ENCODE measurements around the gene CLIC4.
"Not testable (repeated sequence)": the region's sequence is repeated elsewhere in the genome, so short reads cannot be mapped to it uniquely, and the experiment has no call there.

CLIC4 gene

DNA sequence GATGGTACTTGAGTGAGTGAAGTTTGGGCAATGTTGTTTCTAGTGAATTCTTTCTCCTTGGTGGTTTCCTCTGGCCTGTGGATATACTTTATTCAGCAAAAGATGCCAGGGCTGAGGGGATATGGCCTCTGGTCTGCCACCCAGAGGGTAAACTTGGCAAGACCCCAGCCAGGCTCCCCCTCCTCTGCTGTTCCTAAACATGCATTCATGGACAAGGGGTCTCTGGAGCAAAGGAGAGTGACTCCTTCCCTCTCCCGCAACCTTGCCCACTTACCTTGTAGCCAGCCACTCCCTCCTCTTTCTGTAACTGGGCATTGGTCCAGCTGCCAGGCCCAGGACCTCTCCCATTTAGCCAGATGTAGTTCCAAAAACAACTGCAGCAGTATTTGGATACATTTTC is 141.0 kb downstream of the CLIC4 start:
- no peak for DNase-seq

DNA sequence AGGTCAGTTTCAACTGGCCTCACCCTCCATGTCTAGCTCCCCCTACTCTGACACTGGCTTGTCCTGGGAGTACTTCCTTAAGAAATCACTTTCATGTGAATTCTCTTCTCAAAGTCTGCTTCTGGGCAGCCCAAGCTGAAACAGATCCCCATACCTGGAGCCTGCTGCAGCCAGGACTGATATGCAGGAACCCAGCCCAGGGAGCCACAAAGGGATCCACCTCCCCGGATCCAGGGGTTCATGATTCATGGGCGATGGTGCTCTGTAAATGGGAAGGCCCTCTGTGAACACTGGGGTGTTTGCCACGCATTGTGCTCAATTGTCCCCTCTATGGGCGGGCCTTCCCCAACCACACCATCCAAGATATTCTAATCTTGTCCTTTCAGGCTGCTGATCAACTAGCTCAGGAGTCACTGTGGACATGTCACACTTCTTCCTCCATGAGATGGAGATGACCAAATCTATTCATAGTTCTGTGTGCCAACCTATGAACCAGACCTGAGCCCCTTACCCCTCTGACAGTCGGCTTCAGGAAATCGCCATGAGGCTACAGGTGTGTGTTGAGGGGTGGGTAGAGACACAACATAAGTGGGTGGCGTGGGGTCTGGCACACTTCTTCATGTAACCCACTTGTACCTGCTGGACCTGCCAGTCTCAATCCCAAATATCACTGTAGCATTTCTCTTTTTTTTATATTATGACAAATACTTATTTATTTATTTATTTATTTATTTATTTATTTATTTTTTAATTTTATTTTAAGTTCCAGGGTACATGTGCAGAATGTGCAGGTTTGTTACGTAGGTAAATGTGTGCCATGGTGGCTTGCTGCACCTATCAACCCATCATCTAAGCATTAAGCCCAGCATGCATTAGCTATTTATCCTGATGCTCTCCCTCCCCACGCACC is 143.1 kb downstream of the CLIC4 start:
- no peak for DNase-seq

DNA sequence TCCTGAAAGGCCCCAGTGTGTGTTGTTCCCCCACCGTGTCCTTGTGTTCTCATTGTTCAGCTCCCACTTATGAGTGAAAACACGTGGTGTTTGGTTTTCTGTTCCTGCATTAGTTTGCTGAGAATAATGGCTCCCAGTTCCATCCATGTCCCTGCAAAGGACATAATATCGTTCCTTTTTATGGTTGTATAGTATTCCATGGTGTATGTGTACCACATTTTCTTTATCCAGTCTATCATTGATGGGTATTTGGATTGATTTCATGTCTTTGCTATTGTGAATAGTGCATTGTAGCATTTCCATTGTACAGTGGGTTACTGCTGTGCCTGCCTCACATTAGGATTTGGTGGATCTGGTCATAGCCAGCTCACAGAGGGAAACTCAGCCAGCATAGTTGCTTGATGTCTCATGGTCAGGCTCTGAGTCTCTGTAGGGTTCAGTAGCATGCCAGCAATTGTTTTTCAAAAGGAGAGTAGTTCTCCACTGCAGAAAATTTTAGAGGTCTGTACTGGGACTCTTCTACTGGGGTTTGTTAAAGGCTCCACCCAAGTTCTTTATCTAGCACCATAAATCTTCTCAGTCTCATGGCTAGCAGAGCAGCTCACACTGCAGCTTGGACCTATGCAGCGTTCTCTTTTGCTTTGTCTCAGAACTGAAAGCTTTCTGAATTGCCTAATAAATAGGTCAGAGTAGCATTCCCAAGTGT is 143.9 kb downstream of the CLIC4 start:
- no peak for DNase-seq

- DNase-seq = no peak
These were observed 145.6 kb downstream of the CLIC4 start for GRCh38 chr1:24890887-24891286.

- not testable (repeated sequence) for DNase-seq
These were observed 146.1 kb downstream of the CLIC4 start for GRCh38 chr1:24891367-24891766.

DNA sequence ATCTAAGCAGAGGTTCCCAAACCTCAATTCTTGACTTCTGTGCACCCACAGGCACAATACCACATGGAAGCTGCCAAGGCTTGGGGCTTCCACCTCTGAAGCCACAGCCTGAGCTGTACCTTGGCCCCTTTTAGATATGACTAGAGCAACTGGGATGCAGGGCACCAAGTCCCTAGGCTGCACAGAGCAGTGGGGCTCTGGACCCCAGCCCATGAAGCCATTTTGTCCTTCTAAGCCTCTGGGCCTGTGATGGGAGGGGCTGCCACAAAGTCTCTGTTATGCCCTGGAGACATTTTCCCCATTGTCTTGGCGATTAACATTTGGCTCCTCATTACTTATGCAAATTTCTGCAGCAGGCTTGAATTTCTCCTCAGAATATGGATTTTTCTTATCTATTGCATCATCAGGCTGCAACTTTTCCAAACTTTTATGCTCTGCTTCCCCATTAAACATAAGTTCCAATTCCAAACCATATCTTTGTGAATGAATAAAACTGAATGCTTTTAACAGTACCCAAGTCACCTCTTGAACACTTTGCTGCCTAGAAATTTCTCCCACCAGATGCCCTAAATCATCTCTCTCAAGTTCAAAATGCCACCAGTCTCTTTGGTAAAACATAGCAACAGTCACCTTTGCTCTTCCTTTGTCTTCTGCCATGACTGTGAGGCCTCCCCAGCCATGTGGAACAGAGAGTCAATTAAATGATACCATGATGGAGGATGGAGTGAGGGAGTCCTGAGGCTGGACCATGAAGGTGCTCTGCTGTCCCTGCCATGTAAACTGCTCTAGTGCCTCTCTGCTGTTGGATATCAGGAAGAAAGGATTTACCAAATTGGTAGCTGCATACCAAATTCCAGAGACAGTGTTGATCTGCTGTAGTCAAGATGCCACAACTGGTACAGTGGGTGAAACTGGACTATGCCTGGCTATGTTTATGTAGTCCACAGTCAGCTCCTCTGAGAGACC is 147.2 kb downstream of the CLIC4 start:
- no peak for DNase-seq

GRCh38 chr1:24893431-24893830 is 148.2 kb downstream of the CLIC4 start:
- no peak for DNase-seq

All from NCI-H2171 (cell line).